Measurements from ENCODE around the gene ZACN.
"Not testable (repeated sequence)": the region's sequence is repeated elsewhere in the genome, so short reads cannot be mapped to it uniquely, and the experiment has no call there.

Gene ZACN

DNA sequence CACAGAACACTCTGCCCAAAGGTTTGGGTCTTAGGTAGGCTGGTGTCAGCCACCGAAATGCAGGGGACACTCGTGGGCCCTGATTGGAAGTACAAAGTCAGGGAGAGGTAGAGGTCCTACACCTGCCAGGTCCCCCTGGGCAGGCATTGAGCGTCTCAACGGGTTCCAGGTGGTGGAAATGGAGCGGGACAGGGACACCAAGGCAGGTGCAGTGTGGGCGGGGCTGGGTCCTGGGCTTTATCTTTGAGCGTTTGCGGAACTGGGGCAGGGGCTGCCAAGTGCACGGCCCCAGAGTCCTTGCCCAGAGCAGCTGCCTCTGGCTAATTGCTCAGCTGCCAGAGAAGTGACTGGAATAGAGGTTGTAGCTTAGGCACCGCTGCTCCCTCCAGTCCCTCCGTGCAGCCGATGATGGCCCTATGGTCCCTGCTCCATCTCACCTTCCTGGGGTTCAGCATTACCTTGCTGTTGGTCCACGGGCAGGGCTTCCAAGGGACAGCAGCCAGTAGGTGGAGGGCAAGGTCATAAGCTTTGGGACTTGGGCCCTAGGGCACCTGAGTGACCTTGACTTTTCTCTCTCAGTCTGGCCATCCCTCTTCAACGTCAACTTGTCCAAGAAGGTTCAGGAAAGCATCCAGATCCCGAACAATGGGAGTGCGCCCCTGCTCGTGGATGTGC is at the start of gene ZACN:
Gene ZACN, plus strand, starts transcription at position 323 of the 675 bp plus-strand sequence. Its CDS starts 83 bp downstream, at position 406.
- no peak for DNase-seq (ENCODE audit: low read depth)

DNA sequence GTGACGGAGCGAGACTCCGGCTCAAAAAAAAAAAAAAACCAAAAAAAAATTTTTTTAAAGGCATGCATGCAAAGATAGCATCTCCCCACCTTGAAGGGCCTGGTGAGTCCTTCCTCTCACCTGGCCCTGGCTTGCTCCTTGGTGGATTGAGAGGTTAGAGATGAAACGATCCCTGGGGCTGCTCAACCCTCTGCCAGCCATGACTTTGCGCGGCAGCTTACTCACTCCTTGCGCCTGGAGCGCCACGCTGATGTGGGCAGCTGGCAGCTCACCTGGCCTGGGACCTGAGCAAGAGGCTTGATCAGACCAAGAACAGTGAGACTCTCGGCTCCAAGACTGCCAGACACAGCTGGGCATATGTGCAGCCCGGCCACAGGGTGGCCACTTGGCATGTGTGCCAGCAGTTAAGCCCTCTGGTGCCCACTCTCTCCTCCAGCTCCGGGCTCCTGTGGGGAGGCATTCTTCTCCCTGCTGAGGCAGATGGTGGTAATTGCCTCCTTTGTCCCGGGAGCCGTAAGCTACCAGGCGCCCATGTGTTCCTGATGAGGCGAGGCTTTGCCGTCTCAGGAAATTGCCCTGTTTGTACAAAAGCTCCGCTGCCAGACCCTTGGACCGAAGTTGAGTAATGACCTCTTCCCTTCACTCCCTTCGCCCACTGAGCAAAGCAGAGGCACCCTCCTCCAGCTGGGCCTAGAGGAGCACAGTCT is 46.8 kb upstream of the ZACN start:
- no peak for DNase-seq (ENCODE audit: low read depth)

DNA sequence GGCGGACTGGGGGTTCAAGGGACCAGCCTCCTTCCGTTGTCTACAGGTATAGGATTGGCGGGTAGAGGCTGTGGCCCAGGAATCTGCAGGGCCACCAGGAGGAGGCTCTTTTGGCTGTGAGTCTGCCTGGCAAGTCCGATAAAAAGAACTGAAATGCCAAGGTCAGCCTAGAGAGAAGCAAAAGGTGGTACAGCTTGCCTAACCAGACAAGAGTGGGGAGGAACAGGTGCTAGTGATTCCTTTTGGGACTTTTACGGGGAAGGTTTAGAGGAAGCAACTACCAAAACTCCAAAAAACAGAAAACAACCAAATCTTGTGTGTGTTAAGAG is 46.2 kb upstream of the ZACN start:
- DNase-seq (ENCODE audit: low read depth), result no peak

DNA sequence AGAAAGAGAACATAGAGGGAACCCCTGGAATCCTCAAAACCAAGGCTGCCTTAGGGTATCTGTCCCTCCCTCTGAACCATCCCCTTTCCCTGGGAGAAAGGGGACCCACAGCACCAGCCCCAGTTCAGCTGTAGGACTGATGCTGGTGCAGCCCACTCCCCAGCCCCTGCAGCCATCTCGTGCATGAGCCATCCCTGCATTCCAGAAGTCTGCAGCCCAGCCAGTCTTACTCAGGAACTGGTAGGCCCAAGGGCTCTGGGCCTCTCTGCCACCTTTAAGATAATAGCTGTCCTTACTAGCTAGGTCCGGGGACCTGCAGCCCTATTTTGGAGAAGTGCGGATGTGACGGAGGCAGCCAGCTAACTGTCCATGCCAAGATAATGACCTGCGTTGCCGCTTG is 45.8 kb upstream of the ZACN start:
- no peak for DNase-seq (ENCODE audit: low read depth)

DNA sequence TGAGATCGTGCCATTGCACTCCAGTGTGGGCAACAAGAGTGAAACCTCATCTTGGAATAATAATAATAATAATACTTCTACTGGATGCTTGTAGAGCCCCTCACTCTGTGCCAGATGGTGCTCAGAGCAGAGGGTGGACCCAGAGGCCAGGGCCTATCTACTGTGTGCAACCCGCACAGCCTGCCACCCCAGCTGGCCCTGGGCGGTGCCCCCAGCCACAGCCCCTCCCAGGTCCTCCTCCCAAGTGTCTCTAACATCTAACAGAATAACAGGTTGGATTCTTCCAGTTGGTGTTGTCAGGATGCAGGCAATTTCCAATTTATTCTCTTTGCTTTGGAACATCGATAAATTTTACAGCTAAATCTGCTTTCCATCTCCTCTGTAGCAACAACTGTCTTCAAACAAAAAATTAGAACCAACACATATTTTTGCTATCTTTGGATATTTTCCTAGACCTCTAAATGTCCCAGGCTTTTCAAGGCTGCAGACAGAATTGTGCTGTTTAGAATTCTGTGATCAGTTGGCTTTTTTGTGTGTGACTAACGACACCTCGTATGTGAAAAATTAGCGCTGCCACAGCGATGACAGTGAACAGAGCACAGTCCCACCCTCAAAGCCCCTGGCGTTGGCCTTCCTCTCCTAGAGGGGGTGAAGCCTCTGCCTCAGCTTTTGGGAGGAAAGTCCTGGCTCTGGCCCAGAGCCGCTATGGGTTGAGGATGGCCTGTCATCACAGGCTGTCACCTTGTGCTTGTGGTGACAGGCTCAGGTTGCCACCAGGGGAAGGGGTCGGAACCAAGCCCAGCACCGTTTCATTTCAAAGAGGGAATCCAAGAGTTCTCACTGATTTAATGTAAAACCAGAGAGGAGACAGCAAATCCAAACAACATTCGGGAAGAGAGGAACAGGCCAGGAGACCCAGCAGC is 44.3 kb upstream of the ZACN start:
- DNase-seq (ENCODE audit: low read depth), result no peak

DNA sequence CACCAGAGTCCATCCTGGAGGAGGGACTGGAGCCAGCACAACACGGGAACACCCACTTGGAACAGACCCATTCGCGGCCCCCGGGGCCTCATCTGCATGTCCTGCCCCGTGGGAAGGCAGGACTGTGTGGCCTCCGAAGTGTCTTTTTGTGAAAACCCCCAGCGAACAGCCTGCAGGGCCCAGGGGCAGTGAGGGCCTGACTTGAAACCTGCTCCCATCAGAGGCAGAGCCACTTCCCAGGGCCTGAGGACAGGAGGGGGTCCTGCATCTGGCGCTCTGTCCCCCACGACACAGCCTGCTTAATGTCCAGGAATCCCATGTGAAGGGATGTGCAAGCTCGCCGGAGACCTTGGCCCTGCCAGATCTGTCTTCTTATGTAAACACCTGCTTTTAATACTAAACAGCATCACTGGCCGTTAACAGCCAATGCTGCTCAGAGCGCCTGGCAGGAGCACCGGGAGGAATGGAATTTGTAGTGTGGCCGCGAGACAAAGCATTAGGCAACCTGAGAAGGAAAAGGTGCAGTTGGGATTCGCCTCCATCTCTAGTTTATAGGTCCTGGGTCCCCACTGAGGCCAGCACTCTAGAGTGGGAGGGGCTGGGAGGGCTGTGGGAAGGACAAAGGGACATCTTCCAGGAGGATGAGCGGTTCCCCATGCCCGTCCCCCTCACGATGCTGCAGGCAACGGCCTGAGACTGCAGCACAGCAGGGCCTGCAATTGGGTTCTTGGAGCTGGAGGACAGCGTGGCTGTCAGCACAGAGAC is 42.3 kb upstream of the ZACN start:
- no peak for DNase-seq (ENCODE audit: low read depth)

DNA sequence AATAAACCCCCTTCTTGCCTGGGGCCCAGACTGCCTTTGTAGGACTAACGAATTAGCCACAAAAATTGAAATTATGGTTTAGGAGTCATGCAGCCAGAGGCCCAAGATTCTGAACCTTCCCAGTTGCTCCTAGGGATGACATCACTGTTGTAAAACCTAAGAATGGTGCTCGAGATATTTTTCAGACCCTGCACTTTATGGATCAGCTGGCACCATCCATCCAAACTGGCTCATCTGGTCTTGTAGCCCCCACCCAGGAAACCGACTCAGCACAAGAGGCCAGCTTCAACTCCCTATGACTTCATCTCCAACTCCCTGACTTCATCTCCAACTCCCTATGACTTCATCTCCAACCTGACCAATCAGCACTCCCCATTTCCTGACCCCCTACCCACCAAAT is 40.9 kb upstream of the ZACN start:
- no peak for DNase-seq (ENCODE audit: low read depth)

DNA sequence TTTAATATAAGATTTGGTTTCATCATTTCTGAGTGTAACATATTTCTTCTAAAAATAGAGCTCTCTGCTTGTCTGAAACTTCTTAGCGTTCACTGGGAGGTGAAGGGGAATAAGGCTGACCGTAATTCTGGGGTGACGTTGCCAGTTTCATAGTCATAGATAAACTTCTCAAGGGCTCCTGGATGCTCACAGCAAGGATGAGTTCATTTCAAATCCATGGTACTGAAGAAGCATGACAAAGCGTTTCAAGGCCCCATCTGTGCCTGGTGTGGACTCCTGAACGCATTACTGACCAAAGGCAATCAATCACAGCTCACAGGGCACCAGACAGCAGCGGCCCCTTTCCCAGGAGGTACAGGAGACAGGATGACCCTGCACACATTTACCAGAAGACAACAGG is 39.9 kb upstream of the ZACN start:
- DNase-seq (ENCODE audit: low read depth), result no peak

DNA sequence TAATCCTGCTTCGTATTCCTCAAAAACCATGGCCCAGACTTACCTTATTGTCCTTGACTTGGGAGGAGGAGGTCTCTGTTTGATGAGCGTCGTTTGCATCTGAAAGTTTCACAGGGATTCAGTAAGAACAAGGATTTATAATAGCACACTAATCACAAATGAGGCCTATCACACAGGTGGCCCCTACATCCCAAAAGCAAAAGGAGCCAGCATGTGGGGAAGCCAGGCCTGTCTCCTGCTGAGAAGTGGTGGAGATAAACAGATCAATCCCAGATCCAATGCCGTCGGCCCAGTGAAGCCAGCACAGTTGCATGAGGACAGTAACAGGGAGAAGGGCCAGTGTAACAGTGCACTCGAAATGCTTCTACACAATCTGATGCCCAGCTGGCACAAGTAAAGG is 38.6 kb upstream of the ZACN start:
- no peak for DNase-seq (ENCODE audit: low read depth)

DNA sequence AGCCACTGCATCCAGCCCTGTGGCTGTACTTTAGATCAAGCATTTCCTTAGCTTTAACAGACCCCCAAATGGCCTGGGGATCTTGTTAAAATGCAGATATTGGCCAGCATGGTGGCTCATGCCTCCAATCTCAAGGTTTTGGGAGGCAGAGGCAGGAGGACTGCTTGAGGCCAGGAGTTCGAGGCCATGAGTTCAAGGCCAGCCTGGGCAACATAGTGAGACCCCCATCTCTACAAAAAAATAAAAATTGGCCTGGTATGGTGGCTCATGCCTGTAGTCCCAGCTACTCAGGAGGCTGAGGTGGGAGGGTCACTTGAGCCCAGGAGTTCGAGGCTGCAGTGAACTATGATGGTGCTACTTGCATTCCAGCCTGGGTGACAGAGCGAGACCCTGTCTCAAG is 36.1 kb upstream of the ZACN start:
- not testable (repeated sequence) for DNase-seq (ENCODE audit: low read depth)

DNA sequence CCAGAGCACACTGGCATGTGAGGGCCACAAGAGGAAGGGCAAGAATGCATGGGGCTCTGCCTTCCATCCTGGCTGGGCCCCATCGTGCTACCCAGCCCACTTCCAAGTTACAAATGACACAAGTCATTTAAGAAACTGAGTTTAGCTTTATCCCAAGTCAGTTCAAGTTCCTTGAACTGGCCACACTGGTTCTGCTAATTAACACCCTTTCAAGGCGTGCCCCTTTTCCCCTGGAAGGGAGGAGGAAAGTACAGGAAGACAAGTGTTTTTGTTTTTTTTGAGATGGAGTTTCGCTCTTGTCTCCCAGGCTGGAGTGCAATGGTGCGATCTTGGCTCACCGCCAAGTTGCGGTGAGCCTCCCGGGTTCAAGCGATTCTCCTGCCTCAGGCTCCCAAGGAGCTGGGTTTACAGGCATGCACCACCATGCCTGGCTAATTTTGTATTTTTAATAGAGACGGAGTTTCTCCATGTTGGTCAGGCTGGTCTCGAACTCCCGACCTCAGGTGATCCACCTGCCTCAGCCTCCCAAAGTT is 34.4 kb upstream of the ZACN start:
- not testable (repeated sequence) for DNase-seq (ENCODE audit: low read depth)

DNA sequence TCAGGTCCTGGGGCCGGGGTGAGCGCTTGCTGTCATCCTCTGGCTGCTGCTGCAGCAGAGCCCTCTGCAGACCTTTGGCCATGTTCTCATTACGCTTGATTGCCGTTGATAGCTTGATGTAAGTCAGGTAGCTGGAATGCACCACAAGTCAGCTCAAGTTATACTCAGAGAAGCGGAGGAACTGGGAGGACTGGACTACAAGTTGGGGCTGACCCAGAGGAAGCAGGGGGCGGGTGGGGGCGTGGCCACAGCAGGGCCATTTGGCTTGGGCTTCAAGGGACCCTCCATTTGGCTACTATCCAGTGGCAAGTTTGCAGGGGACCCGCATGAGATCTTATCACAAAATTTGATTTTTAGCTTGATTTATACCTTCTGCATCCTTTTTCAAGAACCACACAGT is 32.9 kb upstream of the ZACN start:
- DNase-seq (ENCODE audit: low read depth), result no peak

DNA sequence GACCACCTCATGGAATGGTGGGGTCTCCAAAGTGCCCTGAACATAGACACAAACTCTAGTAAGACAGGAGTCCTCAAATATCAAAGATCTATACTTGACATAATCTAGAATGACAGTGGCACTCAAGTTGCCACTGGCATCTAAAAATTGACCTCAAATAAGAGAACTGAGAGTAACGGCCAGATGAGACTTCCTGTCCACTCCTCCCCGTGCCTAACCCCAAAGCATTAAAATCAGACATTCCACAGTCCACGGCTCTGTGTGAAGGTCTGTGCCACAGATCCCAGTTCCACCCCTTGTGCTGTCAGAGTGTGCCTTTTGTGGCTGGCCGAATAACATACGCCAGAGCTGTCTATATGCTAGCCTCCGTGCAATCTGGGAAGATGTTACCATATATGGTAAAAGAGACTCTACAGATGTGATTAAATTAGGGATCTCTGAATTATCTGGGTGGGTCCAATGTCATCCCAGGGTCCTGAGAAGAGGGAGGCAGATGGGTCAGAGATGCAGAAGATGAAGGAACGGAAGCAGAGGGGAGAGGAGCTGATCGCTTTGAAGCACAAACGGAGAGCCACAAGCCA is 30.9 kb upstream of the ZACN start:
- DNase-seq (ENCODE audit: low read depth), result no peak

DNA sequence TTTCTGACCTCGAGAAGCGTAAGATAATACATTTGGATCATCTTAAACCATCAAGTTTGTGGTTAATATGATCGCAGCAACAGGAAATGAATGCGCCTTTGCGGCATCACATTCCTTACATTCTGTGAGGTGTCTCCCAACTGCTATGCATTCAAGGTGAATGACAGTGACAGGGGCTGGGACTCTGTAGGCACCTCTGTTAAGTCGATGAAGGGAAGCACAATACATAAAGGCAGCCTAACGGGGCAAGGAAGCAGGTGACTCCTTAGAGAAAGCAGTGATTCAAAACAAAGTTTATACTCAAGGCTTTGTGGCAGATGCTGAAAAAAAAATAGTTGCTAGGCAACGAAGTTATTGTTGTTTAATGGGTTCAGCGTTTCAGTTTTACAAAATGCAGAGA is 30.3 kb upstream of the ZACN start:
- no peak for DNase-seq (ENCODE audit: low read depth)

DNA sequence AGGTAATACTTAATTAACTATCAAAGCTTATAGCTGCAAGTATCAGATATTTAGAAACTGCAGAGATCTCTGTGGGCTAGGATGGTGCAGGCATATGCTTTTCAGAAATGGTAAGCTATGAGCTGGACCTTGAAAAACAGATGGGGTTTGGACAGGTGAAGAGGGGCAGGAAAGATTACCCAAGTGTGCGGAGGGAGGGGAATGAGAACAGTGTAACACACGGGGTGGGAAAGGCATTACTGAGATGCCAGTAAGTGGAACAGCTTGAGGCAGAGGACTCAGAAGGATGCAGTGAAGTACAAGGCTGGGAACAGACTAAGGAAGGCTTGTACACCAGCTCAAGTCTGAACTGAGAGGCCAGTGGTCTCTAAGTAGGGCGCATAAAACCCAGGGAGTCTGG is 29.7 kb upstream of the ZACN start:
- DNase-seq (ENCODE audit: low read depth), result no peak

DNA sequence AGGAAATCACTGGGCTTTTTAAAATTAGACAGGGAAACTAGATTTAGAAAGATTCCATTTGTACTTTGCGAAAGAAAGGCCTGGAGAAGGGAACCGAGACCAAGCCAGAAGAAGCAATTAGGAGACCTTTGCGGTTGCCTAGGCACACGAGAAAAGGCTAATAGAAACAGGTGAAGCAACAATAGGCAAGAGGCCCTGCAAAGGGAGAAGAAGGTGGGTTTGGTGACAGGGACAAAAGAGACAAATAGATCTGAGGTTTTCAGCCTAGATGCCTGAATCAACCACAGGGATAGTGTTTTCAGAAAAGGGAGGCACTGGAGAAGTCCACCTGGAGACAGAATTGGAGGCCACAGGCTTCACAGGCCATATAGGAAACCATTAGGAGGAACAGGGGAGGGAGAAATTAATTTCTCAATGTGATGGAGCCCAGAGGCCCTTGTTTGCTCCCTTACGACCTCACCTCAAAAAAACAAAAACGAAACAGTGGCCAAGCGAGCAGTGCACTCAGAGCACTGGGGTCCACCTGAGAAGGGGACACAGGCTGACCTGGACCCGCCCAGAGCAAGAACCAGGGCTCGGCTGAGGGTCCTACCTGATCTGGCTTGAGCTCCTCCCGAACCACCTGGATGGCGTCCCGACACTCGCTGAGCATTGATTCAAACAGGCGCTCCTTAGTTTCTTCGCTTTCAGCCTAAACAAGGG is 29.0 kb upstream of the ZACN start:
- DNase-seq (ENCODE audit: low read depth), result no peak

DNA sequence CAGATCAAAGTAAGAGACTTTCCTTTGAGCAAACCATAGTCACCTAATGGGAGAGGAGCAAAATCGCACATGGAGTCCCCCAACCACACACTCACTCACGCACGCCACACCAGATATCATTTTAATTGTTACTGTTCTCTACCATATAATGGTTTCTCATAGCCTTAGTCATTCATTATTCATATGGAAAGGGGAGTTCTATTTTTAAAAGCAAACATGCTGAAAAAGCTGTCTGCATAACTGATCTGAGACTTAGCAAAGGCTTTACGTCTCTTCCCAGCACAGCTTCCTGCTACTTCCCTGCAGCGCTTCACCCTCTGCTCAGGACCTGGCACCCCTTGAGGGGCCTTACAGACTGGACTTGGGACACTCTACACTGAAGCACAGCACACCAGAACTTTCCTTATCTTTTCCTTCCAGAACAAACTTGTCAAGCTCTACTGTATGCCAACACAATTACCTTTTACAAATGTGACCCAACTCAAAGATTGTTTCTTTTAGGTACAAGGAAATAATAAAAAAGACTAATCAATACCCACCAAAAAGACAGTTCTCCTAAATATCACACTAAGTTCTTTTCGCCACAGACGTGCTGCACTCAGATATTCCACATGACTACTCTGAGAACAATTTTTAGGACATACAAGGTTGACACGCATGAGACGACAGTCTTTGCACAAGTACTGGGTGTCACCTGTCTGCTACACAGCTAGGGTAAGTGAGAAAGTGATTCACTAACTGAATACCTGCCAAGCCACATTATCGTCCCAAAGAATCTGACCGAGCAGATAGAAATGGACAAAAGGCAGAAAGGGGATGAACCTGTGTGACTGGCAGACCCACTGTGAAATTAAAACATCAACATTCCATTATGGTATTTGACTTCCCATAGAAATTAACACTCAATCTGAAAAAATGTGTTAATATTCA is 28.2 kb upstream of the ZACN start:
- no peak for DNase-seq (ENCODE audit: low read depth)

DNA sequence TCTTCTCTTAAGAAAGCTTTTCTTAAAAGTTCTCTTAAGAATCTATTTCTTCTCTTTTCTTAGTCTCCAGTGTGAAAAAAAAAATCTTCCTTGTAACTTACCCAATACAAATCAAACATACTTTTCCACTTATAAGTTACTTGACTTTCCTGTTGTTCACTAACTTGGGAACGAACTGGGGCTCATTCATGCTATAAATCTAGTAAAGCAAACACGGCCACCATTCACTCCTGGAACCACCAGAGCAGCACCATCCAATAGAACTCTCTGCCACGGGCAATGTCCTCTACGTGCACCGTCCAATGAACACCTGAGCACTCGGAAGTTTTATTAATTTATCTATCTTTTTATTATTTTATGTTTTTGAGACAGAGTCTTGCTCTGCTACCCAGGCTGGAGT is 27.4 kb upstream of the ZACN start:
- DNase-seq (ENCODE audit: low read depth), result no peak

DNA sequence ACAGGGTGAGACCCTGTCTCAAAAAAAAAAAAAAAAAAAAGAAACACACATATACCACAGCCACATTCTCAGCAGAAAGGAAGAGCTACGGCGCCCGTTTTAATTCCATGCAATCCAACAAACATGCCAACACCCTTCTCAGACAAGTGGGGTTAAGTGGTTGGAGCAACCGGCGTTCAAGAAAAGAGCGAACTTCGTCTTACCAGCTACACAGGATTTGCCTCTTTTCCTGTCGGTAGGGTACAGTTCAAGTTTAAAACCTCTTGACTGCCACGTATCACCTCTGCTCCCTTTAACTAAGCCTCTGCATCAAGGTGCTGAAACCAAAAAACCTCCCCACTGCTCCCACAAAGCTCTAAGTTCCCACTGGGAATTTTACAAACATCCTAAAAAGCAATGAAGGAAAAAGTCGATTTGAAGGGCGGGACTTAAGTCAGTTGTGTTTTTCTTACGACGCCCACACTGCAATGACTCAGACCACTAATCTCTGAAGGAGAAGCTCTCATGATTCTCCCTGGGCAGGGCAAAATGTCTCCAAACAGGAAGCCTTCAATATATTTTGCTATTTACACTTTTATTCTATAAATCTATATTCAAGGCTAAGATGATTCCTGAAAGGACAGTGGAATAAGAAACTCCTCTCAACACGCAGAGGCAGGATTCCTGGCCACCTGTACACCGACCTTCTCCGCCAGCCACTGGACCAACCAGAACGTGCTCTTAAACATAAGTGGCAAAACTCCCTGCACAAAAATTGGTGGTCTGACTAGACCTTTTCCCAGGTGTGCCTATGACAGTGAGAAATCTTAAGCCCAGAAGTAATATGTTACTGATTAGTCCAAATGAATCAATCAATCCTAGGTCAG is 25.5 kb upstream of the ZACN start:
- no peak for DNase-seq (ENCODE audit: low read depth)

Measured in stimulated activated CD8-positive, alpha-beta memory T cell treated with anti-CD3 and anti-CD28 coated beads, Interleukin-12 subunit alpha, Interleukin-12 subunit beta, amount 100 ng/mL, for 4 hours (primary cell).